EL (cell line): ENCODE measurements around the gene PHLPP1.

ENCODE experiments used
- DNase-seq: peaks from one replicate; pipeline ENCODE4 v3.0.0-alpha.2; 2016

Gene PHLPP1

GRCh38 chr18:63025251-63026090, 310.1 kb downstream of the PHLPP1 start:
- peak; percentile 5 for DNase-seq

GRCh38 chr18:63028380-63028779, 313.0 kb downstream of the PHLPP1 start:
- DNase-seq = no peak
